Muscle of back (tissue), 13 donors: ENCODE measurements around the gene RACK1. TPM values are rescaled to one million over a fixed set of nuclear protein-coding genes. Genes with fewer than 3 reads are reported as not detected.
"Not testable (repeated sequence)": the region's sequence is repeated elsewhere in the genome, so short reads cannot be mapped to it uniquely, and the experiment has no call there.

ENCODE experiments used
- DNase-seq, 3 donors: peaks; one replicate each; pipeline versions ENCODE4 v3.0.0 to v3.0.0-alpha.2; 2013
- long read RNA-seq, 9 donors: transcript quantifications; one replicate each; lab custom pipeline, GENCODE V29; 2026
- polyA plus RNA-seq, 10 donors: library from polyadenylated mRNA; unstranded; fragments of 120-200 nt; gene quantifications; one replicate each; pipeline ENCODE4 v1.2.1, GENCODE V29; 2013; ENCODE audit not compliant: insufficient read length in 10 of 10

RACK1 gene
- polyA plus RNA-seq: 1,000 to 10,000 TPM; 2,600 to 3,447 (median 3,231) TPM
- long read RNA-seq, donor 1, transcript RACK1-233 (3 exons, 791 nt): minor isoform, 62 of 1,908 reads
- long read RNA-seq, donor 1, transcript RACK1-216 (2 exons, 358 nt): minor isoform, 22 of 1,908 reads
- long read RNA-seq, donor 1, transcript RACK1-210 (8 exons, 1,098 nt): minor isoform, 559 of 1,908 reads
- long read RNA-seq, donor 1, transcript RACK1-227 (8 exons, 1,403 nt): major isoform, 716 of 1,908 reads
- long read RNA-seq, donor 1, partial matches to known transcripts: 460 of 1,908 reads
- long read RNA-seq, donor 1, other reads (novel, unspliced or antisense): 45 of 1,908 reads
- long read RNA-seq, donor 2, transcript RACK1-233 (3 exons, 791 nt): minor isoform, 56 of 1,520 reads
- long read RNA-seq, donor 2, transcript RACK1-216 (2 exons, 358 nt): minor isoform, 26 of 1,520 reads
- long read RNA-seq, donor 2, transcript RACK1-210 (8 exons, 1,098 nt): minor isoform, 448 of 1,520 reads
- long read RNA-seq, donor 2, transcript RACK1-227 (8 exons, 1,403 nt): major isoform, 591 of 1,520 reads
- long read RNA-seq, donor 2, partial matches to known transcripts: 319 of 1,520 reads
- long read RNA-seq, donor 2, other reads (novel, unspliced or antisense): 44 of 1,520 reads
- long read RNA-seq, donor 3, partial matches to known transcripts: 0 of 2 reads
- long read RNA-seq, donor 3, other reads (novel, unspliced or antisense): 0 of 2 reads
- long read RNA-seq, donor 4, transcript RACK1-233 (3 exons, 791 nt): minor isoform, 38 of 1,298 reads
- long read RNA-seq, donor 4, transcript RACK1-227 (8 exons, 1,403 nt): major isoform, 516 of 1,298 reads
- long read RNA-seq, donor 4, transcript RACK1-210 (8 exons, 1,098 nt): minor isoform, 393 of 1,298 reads
- long read RNA-seq, donor 4, transcript RACK1-216 (2 exons, 358 nt): minor isoform, 20 of 1,298 reads
- long read RNA-seq, donor 4, partial matches to known transcripts: 266 of 1,298 reads
- long read RNA-seq, donor 4, other reads (novel, unspliced or antisense): 39 of 1,298 reads
- long read RNA-seq, donor 5, transcript RACK1-210 (8 exons, 1,098 nt): minor isoform, 587 of 2,336 reads
- long read RNA-seq, donor 5, transcript RACK1-233 (3 exons, 791 nt): minor isoform, 84 of 2,336 reads
- long read RNA-seq, donor 5, transcript RACK1-227 (8 exons, 1,403 nt): major isoform, 896 of 2,336 reads
- long read RNA-seq, donor 5, transcript RACK1-216 (2 exons, 358 nt): minor isoform, 31 of 2,336 reads
- long read RNA-seq, donor 5, partial matches to known transcripts: 590 of 2,336 reads
- long read RNA-seq, donor 5, other reads (novel, unspliced or antisense): 91 of 2,336 reads
- long read RNA-seq, donor 6, transcript RACK1-216 (2 exons, 358 nt): minor isoform, 24 of 1,899 reads
- long read RNA-seq, donor 6, transcript RACK1-233 (3 exons, 791 nt): minor isoform, 71 of 1,899 reads
- long read RNA-seq, donor 6, transcript RACK1-227 (8 exons, 1,403 nt): major isoform, 834 of 1,899 reads
- long read RNA-seq, donor 6, transcript RACK1-210 (8 exons, 1,098 nt): minor isoform, 547 of 1,899 reads
- long read RNA-seq, donor 6, partial matches to known transcripts: 342 of 1,899 reads
- long read RNA-seq, donor 6, other reads (novel, unspliced or antisense): 50 of 1,899 reads
- long read RNA-seq, donor 7, transcript RACK1-233 (3 exons, 791 nt): minor isoform, 26 of 1,273 reads
- long read RNA-seq, donor 7, transcript RACK1-227 (8 exons, 1,403 nt): major isoform, 552 of 1,273 reads
- long read RNA-seq, donor 7, transcript RACK1-216 (2 exons, 358 nt): minor isoform, 16 of 1,273 reads
- long read RNA-seq, donor 7, transcript RACK1-210 (8 exons, 1,098 nt): minor isoform, 333 of 1,273 reads
- long read RNA-seq, donor 7, partial matches to known transcripts: 271 of 1,273 reads
- long read RNA-seq, donor 7, other reads (novel, unspliced or antisense): 33 of 1,273 reads
- long read RNA-seq, donor 8, transcript RACK1-227 (8 exons, 1,403 nt): major isoform, 437 of 1,141 reads
- long read RNA-seq, donor 8, transcript RACK1-210 (8 exons, 1,098 nt): minor isoform, 299 of 1,141 reads
- long read RNA-seq, donor 8, transcript RACK1-216 (2 exons, 358 nt): minor isoform, 31 of 1,141 reads
- long read RNA-seq, donor 8, transcript RACK1-233 (3 exons, 791 nt): minor isoform, 40 of 1,141 reads
- long read RNA-seq, donor 8, partial matches to known transcripts: 278 of 1,141 reads
- long read RNA-seq, donor 8, other reads (novel, unspliced or antisense): 28 of 1,141 reads
- long read RNA-seq, donor 9, transcript RACK1-210 (8 exons, 1,098 nt): major isoform, 63 of 213 reads
- long read RNA-seq, donor 9, transcript RACK1-227 (8 exons, 1,403 nt): major isoform, 63 of 213 reads
- long read RNA-seq, donor 9, transcript RACK1-233 (3 exons, 791 nt): minor isoform, 9 of 213 reads
- long read RNA-seq, donor 9, partial matches to known transcripts: 68 of 213 reads
- long read RNA-seq, donor 9, other reads (novel, unspliced or antisense): 0 of 213 reads

- peak; percentile 93 to 98 (median 94) for DNase-seq
Measured at GRCh38 chr5:181243564-181244343, at the start of gene RACK1. TSS of gene RACK1 (minus strand) at chr5:181243906. CDS start at chr5:181243800, 106 bp downstream.

- DNase-seq: not testable (repeated sequence)
Measured at GRCh38 chr5:181287331-181287730, 43.6 kb upstream of the RACK1 start.

- not testable (repeated sequence) for DNase-seq
Measured at GRCh38 chr5:181285962-181286705, 42.4 kb upstream of the RACK1 start.

GRCh38 chr5:181283841-181284755 lies 40.4 kb upstream of the RACK1 start:
- DNase-seq: not testable (repeated sequence)

- no peak for DNase-seq
Measured at GRCh38 chr5:181283347-181283746, 39.6 kb upstream of the RACK1 start.

GRCh38 chr5:181282874-181283273 lies 39.2 kb upstream of the RACK1 start:
- DNase-seq: no peak

GRCh38 chr5:181282415-181282814 lies 38.7 kb upstream of the RACK1 start:
- DNase-seq: not testable (repeated sequence)

GRCh38 chr5:181281984-181282316 lies 38.2 kb upstream of the RACK1 start:
- no peak for DNase-seq

- no peak for DNase-seq
Measured at GRCh38 chr5:181281077-181281983, 37.6 kb upstream of the RACK1 start.

GRCh38 chr5:181280251-181280762 lies 36.6 kb upstream of the RACK1 start:
- no peak for DNase-seq

GRCh38 chr5:181273433-181273744 lies 29.7 kb upstream of the RACK1 start:
- not testable (repeated sequence) for DNase-seq

GRCh38 chr5:181271081-181271480 lies 27.4 kb upstream of the RACK1 start:
- no peak for DNase-seq

GRCh38 chr5:181267907-181268306 lies 24.2 kb upstream of the RACK1 start:
- DNase-seq: not testable (repeated sequence)

GRCh38 chr5:181267291-181267904 lies 23.7 kb upstream of the RACK1 start:
- DNase-seq: not testable (repeated sequence)
